GM12864 (cell line): ENCODE results near the gene ARHGEF10L.

Source experiments
- DNase-seq: peaks from one replicate; pipeline ENCODE4 v3.0.0-alpha.2; 2011; ENCODE audit warnings: low read depth
- H3K4me3 ChIP-seq: 2 replicates; pipeline ENCODE4 v1.5.1; 2011; ENCODE audit warnings: mild to moderate bottlenecking, low read depth, low read length, control low read depth
- CTCF ChIP-seq: IDR thresholded peaks from 2 replicates; pipeline ENCODE4 v1.5.1; 2011; ENCODE audit warnings: low read depth, mild to moderate bottlenecking, moderate library complexity, low read length, control low read depth, inconsistent platforms; ENCODE audit errors: missing control alignments

The ARHGEF10L gene

GRCh38 chr1:17640975-17641374 lies 101.5 kb downstream of the ARHGEF10L start:
- TF ChIP-seq CTCF: no peak
- no peak for DNase-seq
- no peak overlapping the region for H3K4me3 ChIP-seq

GRCh38 chr1:17642169-17642568 lies 102.7 kb downstream of the ARHGEF10L start:
- no peak for DNase-seq
- no peak for TF ChIP-seq CTCF
- H3K4me3 ChIP-seq: no peak overlapping the region

- DNase-seq: no peak
Measured at GRCh38 chr1:17642943-17643342, 103.4 kb downstream of the ARHGEF10L start.

GRCh38 chr1:17643861-17644703 lies 104.6 kb downstream of the ARHGEF10L start:
- DNase-seq: no peak
- TF ChIP-seq CTCF: no peak
- no peak overlapping the region for H3K4me3 ChIP-seq

More at GRCh38 chr1:17642943-17643342, 103.4 kb downstream of the ARHGEF10L start:
- no peak overlapping the region for H3K4me3 ChIP-seq
- no peak for TF ChIP-seq CTCF

- no peak for DNase-seq
- no peak overlapping the region for H3K4me3 ChIP-seq
- no peak for TF ChIP-seq CTCF
Measured at GRCh38 chr1:17645068-17645911, 105.8 kb downstream of the ARHGEF10L start.

GRCh38 chr1:17646444-17647280 lies 107.2 kb downstream of the ARHGEF10L start:
- no peak overlapping the region for H3K4me3 ChIP-seq
- TF ChIP-seq CTCF: no peak
- no peak for DNase-seq
